Ectodermal cell (in vitro differentiated cells): ENCODE data around the gene CNNM2.
"Not testable (repeated sequence)": the region's sequence is repeated elsewhere in the genome, so short reads cannot be mapped to it uniquely, and the experiment has no call there.

Source experiments
- H3K27ac ChIP-seq: 2 replicates; pipeline ENCODE4 v1.7.0; 2013; ENCODE audit warnings: mild to moderate bottlenecking, low read depth, low read length; ENCODE audit not compliant: insufficient read depth, poor library complexity, severe bottlenecking
- H3K27me3 ChIP-seq: 2 replicates; pipeline ENCODE4 v1.7.0; 2013; ENCODE audit warnings: mild to moderate bottlenecking, low read length; ENCODE audit not compliant: insufficient read depth, control insufficient read depth, poor library complexity, severe bottlenecking
- H3K36me3 ChIP-seq: one replicate; pipeline ENCODE4 v1.7.0; 2013; ENCODE audit warnings: low read length; ENCODE audit not compliant: control insufficient read depth, insufficient read depth
- H3K4me1 ChIP-seq: one replicate; pipeline ENCODE4 v1.7.0; 2013; ENCODE audit warnings: low read length; ENCODE audit not compliant: control insufficient read depth, insufficient read depth
- H3K4me3 ChIP-seq: 2 replicates; pipeline ENCODE4 v1.7.0; 2013; ENCODE audit warnings: low read depth, low read length, control low read depth; ENCODE audit not compliant: insufficient read depth
- H3K9me3 ChIP-seq: 2 replicates; pipeline ENCODE4 v1.7.0; 2013; ENCODE audit warnings: mild to moderate bottlenecking, low read length, moderate library complexity; ENCODE audit not compliant: control insufficient read depth
- WGBS, 2 experiments: methylation state at CpG; one replicate each; pipeline ENCODE4 v1.1.7; 2013; ENCODE audit warnings: missing lambda C conversion rate in 2 of 2; 5-methylcytosine and 5-hydroxymethylcytosine counted together

CNNM2 gene

DNA sequence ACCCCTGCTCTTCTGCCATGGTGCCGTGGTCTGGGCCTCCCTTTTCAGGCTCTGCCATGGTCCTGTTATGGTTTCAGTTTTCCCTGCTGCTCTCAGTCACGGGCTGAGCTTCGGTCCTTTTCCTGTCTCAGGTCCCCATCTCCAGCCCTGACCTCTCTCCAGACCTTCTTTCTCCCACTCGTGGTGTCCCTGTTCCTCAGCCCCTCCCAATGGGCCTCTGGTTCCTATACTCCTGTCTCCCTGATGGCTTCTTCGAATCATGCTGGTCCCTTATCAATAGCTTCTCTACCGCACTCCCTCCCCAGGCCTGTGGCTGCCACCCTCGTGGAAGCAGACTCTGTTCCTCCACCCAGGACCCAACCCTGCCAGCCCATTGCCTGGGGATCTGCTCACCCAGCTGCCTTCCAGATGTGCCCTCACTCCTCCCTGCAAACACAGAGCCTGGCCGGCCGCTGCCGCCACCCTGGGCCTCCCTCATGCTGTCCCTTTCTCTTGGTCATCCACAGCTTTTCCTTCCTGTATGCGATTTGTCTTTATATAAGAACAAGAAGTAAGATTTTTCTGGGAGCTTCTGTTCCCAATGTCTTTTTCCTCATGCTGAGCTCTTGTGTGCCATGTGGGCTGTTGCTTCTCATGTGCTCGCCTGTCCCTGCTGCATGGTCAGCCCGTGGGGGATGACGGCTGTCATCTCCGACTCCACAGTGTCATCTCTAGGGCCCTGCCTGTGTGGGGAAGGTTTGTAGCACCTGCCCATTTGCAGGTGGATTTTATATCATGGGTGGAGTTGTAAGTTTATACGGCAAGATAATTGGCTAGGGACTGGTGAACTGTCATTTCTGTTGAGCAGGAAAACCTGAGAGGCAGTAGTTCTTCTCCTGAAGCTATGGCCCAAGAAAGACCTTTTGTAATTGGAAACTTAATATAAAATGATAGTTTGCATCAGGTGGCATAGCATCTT is 148.3 kb downstream of the CNNM2 start:
- no peaks in the 10 kb centered on the region for H3K9me3 ChIP-seq
- no peak overlapping the region for H3K4me3 ChIP-seq
- no peak overlapping the region for H3K27ac ChIP-seq
- H3K27me3 ChIP-seq = no peaks in the 10 kb centered on the region
- H3K4me1 ChIP-seq = no peaks in the 10 kb centered on the region
- peaks cover 4% of the 10 kb centered on the region for H3K36me3 ChIP-seq
- WGBS, 2 experiments = 92 to 94% methylated on average over 16 of the region's 16 CpGs

GRCh38 chr10:103067099-103067477 is 149.0 kb downstream of the CNNM2 start:
- not testable (repeated sequence) for H3K27me3 ChIP-seq, H3K9me3 ChIP-seq, H3K27ac ChIP-seq, H3K4me3 ChIP-seq, H3K36me3 ChIP-seq, H3K4me1 ChIP-seq
- WGBS, 2 experiments = 93 to 96% methylated on average over 4 of the region's 4 CpGs

- H3K27me3 ChIP-seq = no peaks in the 10 kb centered on the region
These were observed 149.4 kb downstream of the CNNM2 start for GRCh38 chr10:103067484-103067883.

DNA sequence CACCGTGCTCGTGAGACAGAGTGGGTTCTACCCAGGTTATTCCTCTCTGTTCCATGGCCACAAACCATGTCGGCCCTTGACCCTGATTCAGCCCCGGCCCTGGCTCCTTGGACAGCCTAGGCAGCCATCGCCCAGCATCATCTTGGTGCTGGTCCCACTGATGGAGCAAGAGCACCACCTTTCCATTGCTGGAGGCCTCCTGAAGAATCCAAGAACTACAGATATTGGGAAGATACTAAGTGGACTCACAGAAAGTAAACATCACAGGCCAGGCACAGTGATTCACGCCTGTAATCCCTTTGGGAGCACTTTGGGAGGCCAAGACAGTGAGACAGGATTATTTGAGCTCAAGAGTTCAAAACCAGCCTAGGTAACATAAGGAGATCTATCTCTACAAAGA is 149.9 kb downstream of the CNNM2 start:
- no peak overlapping the region for H3K27ac ChIP-seq
- no peaks in the 10 kb centered on the region for H3K9me3 ChIP-seq
- H3K4me3 ChIP-seq = no peak overlapping the region
- no peaks in the 10 kb centered on the region for H3K27me3 ChIP-seq
- no peaks in the 10 kb centered on the region for H3K4me1 ChIP-seq
- WGBS, 2 experiments = 90 to 92% methylated on average over 6 of the region's 6 CpGs
- H3K36me3 ChIP-seq = peaks cover 4% of the 10 kb centered on the region

More at GRCh38 chr10:103067484-103067883, 149.4 kb downstream of the CNNM2 start:
- WGBS, 2 experiments = 86 to 87% methylated on average over 2 of the region's 2 CpGs
- peaks cover 4% of the 10 kb centered on the region for H3K36me3 ChIP-seq
- no peaks in the 10 kb centered on the region for H3K4me1 ChIP-seq
- no peak overlapping the region for H3K4me3 ChIP-seq
- no peak overlapping the region for H3K27ac ChIP-seq
- H3K9me3 ChIP-seq = no peaks in the 10 kb centered on the region

- no peaks in the 10 kb centered on the region for H3K4me1 ChIP-seq
- peaks cover 4% of the 10 kb centered on the region for H3K36me3 ChIP-seq
- H3K9me3 ChIP-seq = no peaks in the 10 kb centered on the region
- no peaks in the 10 kb centered on the region for H3K27me3 ChIP-seq
- H3K27ac ChIP-seq = no peak overlapping the region
- H3K4me3 ChIP-seq = no peak overlapping the region
- 55 to 58% methylated on average over 16 of the region's 16 CpGs for whole genome bisulfite sequencing, 2 experiments
These were observed 151.6 kb downstream of the CNNM2 start for GRCh38 chr10:103069453-103070331.

GRCh38 chr10:103072276-103072675 is 154.2 kb downstream of the CNNM2 start:
- H3K4me3 ChIP-seq = no peak overlapping the region
- H3K27ac ChIP-seq = no peak overlapping the region
- H3K27me3 ChIP-seq = no peaks in the 10 kb centered on the region
- no peaks in the 10 kb centered on the region for H3K9me3 ChIP-seq
- H3K36me3 ChIP-seq = peaks cover 4% of the 10 kb centered on the region
- H3K4me1 ChIP-seq = no peaks in the 10 kb centered on the region
- 95 to 97% methylated on average over 22 of the region's 22 CpGs for WGBS, 2 experiments

DNA sequence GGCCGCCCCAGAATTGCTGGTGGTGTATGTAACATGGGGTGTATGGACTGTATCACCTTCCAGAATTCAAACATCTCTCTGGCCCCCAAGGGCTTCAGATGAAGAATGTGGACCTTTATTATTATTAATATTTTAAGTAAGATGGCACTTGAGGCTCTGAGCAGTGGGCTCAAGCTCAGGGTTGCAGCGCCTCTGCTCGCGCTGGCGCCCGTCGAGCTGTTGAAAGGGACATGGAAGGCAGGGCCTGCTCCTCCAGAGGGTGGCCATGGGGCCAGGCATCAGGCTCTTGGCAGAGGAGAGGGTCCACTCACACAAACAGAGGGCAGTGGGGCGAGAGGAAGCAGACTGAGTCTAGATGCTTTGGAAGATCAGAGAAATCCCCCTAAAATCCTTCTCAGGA is 154.8 kb downstream of the CNNM2 start:
- no peak overlapping the region for H3K27ac ChIP-seq
- no peak overlapping the region for H3K4me3 ChIP-seq
- H3K9me3 ChIP-seq = no peaks in the 10 kb centered on the region
- no peaks in the 10 kb centered on the region for H3K27me3 ChIP-seq
- no peaks in the 10 kb centered on the region for H3K4me1 ChIP-seq
- H3K36me3 ChIP-seq = peaks cover 4% of the 10 kb centered on the region
- WGBS, 2 experiments = 92 to 97% methylated on average over 7 to 8 of the region's 8 CpGs

- H3K36me3 ChIP-seq = no peaks in the 10 kb centered on the region
- no peaks in the 10 kb centered on the region for H3K27me3 ChIP-seq
- no peaks in the 10 kb centered on the region for H3K9me3 ChIP-seq
- H3K4me1 ChIP-seq = no peaks in the 10 kb centered on the region
- no peak overlapping the region for H3K27ac ChIP-seq
- H3K4me3 ChIP-seq = no peak overlapping the region
- WGBS, 2 experiments = 92 to 95% methylated on average over 21 of the region's 21 CpGs
These were observed 158.9 kb downstream of the CNNM2 start for GRCh38 chr10:103077020-103077419.

GRCh38 chr10:103077491-103078308 is 159.6 kb downstream of the CNNM2 start:
- Histone ChIP-seq H3K4me3 (no peak overlapping the region), H3K4me1 (no peaks in the 10 kb centered on the region), H3K36me3 (no peaks in the 10 kb centered on the region), H3K9me3 (no peaks in the 10 kb centered on the region), H3K27ac (no peak overlapping the region), H3K27me3 (no peaks in the 10 kb centered on the region)
- WGBS, 2 experiments = 91% methylated on average over 16 of the region's 16 CpGs
